HepG2 (cell line): Measurements from ENCODE around the gene PTPN14. TPM values are rescaled to one million over a fixed set of nuclear protein-coding genes. Genes with fewer than 3 reads are reported as not detected.

Experiments
- ATF7 ChIP-seq, 2 experiments: fragments of 450-650 bp in 1 of 2; sonication (generic) in 1 of 2; formaldehyde crosslinking in 1 of 2; IDR thresholded peaks; 2 replicates each; pipeline versions ENCODE4 v1.4.0 to v1.6.1; 2016 to 2020; ENCODE audit warnings: antibody characterized with exemption in 1 of 2, mild to moderate bottlenecking in 1 of 2, missing genetic modification reagents in 1 of 2
- CBX5 ChIP-seq: sonication (generic); formaldehyde crosslinking; IDR thresholded peaks from 2 replicates; pipeline ENCODE4 v1.4.0; 2020; ENCODE audit warnings: missing genetic modification reagents, borderline replicate concordance
- ERF ChIP-seq: IDR thresholded peaks from 2 replicates; pipeline ENCODE4 v1.6.1; 2018; ENCODE audit warnings: missing biosample characterization, missing genetic modification reagents
- FOXP1 ChIP-seq, 2 experiments: fragments of 450-650 bp in 1 of 2; IDR thresholded peaks; 2 replicates each; pipeline ENCODE4 v1.6.1; 2017 to 2018; ENCODE audit warnings: antibody characterized with exemption in 1 of 2
- HDAC2 ChIP-seq: sonication (generic); formaldehyde crosslinking; IDR thresholded peaks from 2 replicates; pipeline ENCODE4 v1.4.0; 2020; ENCODE audit warnings: missing genetic modification reagents
- HOXA5 ChIP-seq: sonication (generic); formaldehyde crosslinking; IDR thresholded peaks from 2 replicates; pipeline ENCODE4 v1.4.0; 2020; ENCODE audit warnings: missing genetic modification reagents
- MAF1 ChIP-seq: sonication (generic); formaldehyde crosslinking; IDR thresholded peaks from 2 replicates; pipeline ENCODE4 v1.5.0; 2020; ENCODE audit warnings: missing genetic modification reagents, borderline replicate concordance
- PRPF4 ChIP-seq: fragments of 200-400 bp; formaldehyde crosslinking; IDR thresholded peaks from 2 replicates; pipeline ENCODE4 v1.6.1; 2016; ENCODE audit warnings: low read length, low read depth; ENCODE audit not compliant: poor library complexity, severe bottlenecking
- RXRA ChIP-seq: sonication (generic); formaldehyde crosslinking; IDR thresholded peaks from 2 replicates; pipeline ENCODE4 v1.5.1; 2020; ENCODE audit warnings: missing genetic modification reagents
- SIX1 ChIP-seq: sonication (generic); formaldehyde crosslinking; IDR thresholded peaks from 2 replicates; pipeline ENCODE4 v1.4.0; 2020; ENCODE audit warnings: missing genetic modification reagents, borderline replicate concordance
- ZFP36L1 ChIP-seq: sonication (generic); formaldehyde crosslinking; IDR thresholded peaks from 2 replicates; pipeline ENCODE4 v1.8.0; 2022; ENCODE audit warnings: mild to moderate bottlenecking, missing genetic modification reagents, moderate library complexity
- ZFX ChIP-seq: sonication (generic); formaldehyde crosslinking; IDR thresholded peaks from 2 replicates; pipeline ENCODE4 v1.4.0; 2020; ENCODE audit warnings: mild to moderate bottlenecking, low read depth, missing genetic modification reagents, moderate library complexity
- ZNF234 ChIP-seq: sonication (generic); formaldehyde crosslinking; conservative IDR thresholded peaks from 2 replicates; pipeline ENCODE4 v1.5.1; 2020; ENCODE audit warnings: mild to moderate bottlenecking, missing genetic modification reagents
- ZNF260 ChIP-seq: sonication (generic); formaldehyde crosslinking; IDR thresholded peaks from 2 replicates; pipeline ENCODE4 v1.4.0; 2020; ENCODE audit warnings: missing genetic modification reagents, low read depth, mild to moderate bottlenecking, borderline replicate concordance
- ZNF3 ChIP-seq: IDR thresholded peaks from 2 replicates; pipeline ENCODE4 v1.7.0; 2017; ENCODE audit warnings: inconsistent platforms
- ZNF451 ChIP-seq: sonication (generic); formaldehyde crosslinking; IDR thresholded peaks from 2 replicates; pipeline ENCODE4 v1.5.0; 2020; ENCODE audit warnings: mild to moderate bottlenecking, missing genetic modification reagents
- ZNF558 ChIP-seq: sonication (generic); formaldehyde crosslinking; IDR thresholded peaks from 2 replicates; pipeline ENCODE4 v1.9.0; 2022; ENCODE audit warnings: mild to moderate bottlenecking, missing genetic modification reagents, borderline replicate concordance
- ZNF670 ChIP-seq: sonication (generic); formaldehyde crosslinking; IDR thresholded peaks from 2 replicates; pipeline ENCODE4 v1.8.0; 2022; ENCODE audit warnings: mild to moderate bottlenecking, missing genetic modification reagents, borderline replicate concordance
- ZNF776 ChIP-seq: sonication (generic); formaldehyde crosslinking; IDR thresholded peaks from 2 replicates; pipeline ENCODE4 v1.4.0; 2020; ENCODE audit warnings: mild to moderate bottlenecking, missing genetic modification reagents
- ZNF83 ChIP-seq: sonication (generic); formaldehyde crosslinking; IDR thresholded peaks from 2 replicates; pipeline ENCODE4 v1.4.0; 2020; ENCODE audit warnings: missing genetic modification reagents, mild to moderate bottlenecking, borderline replicate concordance
- ZSCAN31 ChIP-seq: sonication (generic); formaldehyde crosslinking; IDR thresholded peaks from 2 replicates; pipeline ENCODE4 v1.5.0; 2020; ENCODE audit warnings: low read depth, mild to moderate bottlenecking, missing genetic modification reagents
- polyA plus RNA-seq, 8 experiments: library from polyadenylated mRNA; depleted of rRNA in 3 of 8; stranded (reverse) in 7 of 8; unstranded in 1 of 8; fragments of >200 nt; fragmentation: Illumina TruSeq in 4 of 8; extraction: Trizol in 4 of 8; gene quantifications; 2 replicates each; pipeline versions ENCODE4 v1.2.1 to v1.2.3, GENCODE V29; 2011 to 2016; ENCODE audit warnings: low read depth in 4 of 8, missing spikeins in 1 of 8, mixed read lengths in 1 of 8; ENCODE audit not compliant: insufficient read depth in 1 of 8
- total RNA-seq, 5 experiments: library from RNA; depleted of rRNA; stranded (reverse); fragments of >200 nt; fragmentation: Illumina TruSeq; extraction: Trizol; gene quantifications; 2 replicates each; pipeline ENCODE4 v1.2.3, GENCODE V29; 2016; ENCODE audit warnings: low read depth in 1 of 5
- TF ChIP-seq, protein P1 (sequence below): fragments of 450-650 bp; IDR thresholded peaks from 2 replicates; pipeline ENCODE4 v1.6.1; 2017
- TF ChIP-seq, protein P2 (sequence below): IDR thresholded peaks from 2 replicates; pipeline ENCODE4 v1.6.1; 2018; ENCODE audit warnings: missing genetic modification reagents, mild to moderate bottlenecking, missing compliant biosample characterization
- TF ChIP-seq, protein P3 (sequence below): sonication (generic); formaldehyde crosslinking; IDR thresholded peaks from 2 replicates; pipeline ENCODE4 v1.5.1; 2020; ENCODE audit warnings: mild to moderate bottlenecking, moderate library complexity, missing genetic modification reagents
- TF ChIP-seq, protein P4 (sequence below): sonication (generic); formaldehyde crosslinking; IDR thresholded peaks from 2 replicates; pipeline ENCODE4 v1.8.0; 2022; ENCODE audit warnings: mild to moderate bottlenecking, missing genetic modification reagents

PTPN14 gene
- total and polyA plus RNA-seq, 2 of the 13 experiments (the other 11 are each of a cell fraction or from before 2014, with no cell fraction given): 3.9 to 4.7 TPM

DNA sequence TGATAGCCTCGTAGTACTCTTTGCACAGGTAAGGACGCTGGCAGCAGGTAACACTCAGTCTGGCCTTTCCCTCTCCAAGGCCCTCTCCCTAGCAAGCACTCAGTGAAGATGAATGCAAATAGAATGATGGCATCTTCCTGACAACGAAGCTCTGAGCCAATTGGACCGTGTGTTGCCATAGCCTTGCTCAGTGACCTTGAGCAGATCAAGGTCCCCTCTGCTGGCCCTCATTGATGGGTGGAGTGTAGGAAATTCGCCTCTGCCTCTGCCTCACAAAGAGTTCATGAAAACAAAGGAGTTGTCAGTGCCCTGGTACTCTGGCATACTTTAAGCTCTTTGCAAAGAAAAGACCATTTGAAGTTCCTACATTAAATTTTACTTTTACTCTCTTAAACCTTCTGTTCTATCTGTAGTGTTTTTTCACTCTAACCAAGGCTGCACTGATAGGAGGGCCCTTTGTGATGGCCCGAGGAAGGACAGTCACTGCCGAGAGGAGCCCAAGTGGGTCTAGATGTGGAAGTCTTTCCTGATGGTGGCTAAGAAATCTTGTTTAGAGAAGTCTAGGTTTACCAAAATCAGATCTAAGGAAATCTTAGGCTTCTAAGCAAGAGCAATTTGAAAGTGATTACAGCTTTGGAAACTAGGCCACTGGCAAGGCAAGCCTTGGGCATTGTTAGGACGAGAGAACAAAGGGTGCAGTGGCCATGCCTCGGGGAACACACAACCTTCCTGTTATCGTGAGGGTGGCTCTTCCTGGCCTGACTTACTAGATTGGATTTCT lies 232.3 kb downstream of the PTPN14 start (continued):
- TF ChIP-seq CBX5 (no peak), FOXP1 (IDR thresholded peaks at IDR 0.05) (no peak), FOXP1 (CRISPR knock-in tag; IDR thresholded peaks at IDR 0.05) (no peak), ZNF670 (CRISPR knock-in tag) (no peak), ATF7 (IDR thresholded peaks at IDR 0.05) (no peak), ATF7 (CRISPR knock-in tag; IDR thresholded peaks at IDR 0.05) (no peak), HDAC2 (CRISPR knock-in tag) (peak; percentile 90), ZNF558 (CRISPR knock-in tag) (no peak), ZFP36L1 (CRISPR knock-in tag) (no peak), ZNF83 (CRISPR knock-in tag) (no peak), ZNF451 (CRISPR knock-in tag) (no peak), MAF1 (CRISPR knock-in tag) (no peak), ZFX (CRISPR knock-in tag) (peak; percentile 46; the same call in 1 of the 2 replicates), ZNF776 (CRISPR knock-in tag) (no peak), ZNF3 (no peak), ZSCAN31 (CRISPR knock-in tag) (no peak), ERF (CRISPR knock-in tag) (no peak), ZNF260 (CRISPR knock-in tag) (no peak), SIX1 (no peak), PRPF4 (no peak), ZNF234 (no peak), RXRA (peak; percentile 15; the same call in 1 of the 2 replicates), HOXA5 (CRISPR knock-in tag) (no peak)
- TF ChIP-seq, protein P1, sequence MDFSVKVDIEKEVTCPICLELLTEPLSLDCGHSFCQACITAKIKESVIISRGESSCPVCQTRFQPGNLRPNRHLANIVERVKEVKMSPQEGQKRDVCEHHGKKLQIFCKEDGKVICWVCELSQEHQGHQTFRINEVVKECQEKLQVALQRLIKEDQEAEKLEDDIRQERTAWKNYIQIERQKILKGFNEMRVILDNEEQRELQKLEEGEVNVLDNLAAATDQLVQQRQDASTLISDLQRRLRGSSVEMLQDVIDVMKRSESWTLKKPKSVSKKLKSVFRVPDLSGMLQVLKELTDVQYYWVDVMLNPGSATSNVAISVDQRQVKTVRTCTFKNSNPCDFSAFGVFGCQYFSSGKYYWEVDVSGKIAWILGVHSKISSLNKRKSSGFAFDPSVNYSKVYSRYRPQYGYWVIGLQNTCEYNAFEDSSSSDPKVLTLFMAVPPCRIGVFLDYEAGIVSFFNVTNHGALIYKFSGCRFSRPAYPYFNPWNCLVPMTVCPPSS: no peak
- TF ChIP-seq, protein P2, sequence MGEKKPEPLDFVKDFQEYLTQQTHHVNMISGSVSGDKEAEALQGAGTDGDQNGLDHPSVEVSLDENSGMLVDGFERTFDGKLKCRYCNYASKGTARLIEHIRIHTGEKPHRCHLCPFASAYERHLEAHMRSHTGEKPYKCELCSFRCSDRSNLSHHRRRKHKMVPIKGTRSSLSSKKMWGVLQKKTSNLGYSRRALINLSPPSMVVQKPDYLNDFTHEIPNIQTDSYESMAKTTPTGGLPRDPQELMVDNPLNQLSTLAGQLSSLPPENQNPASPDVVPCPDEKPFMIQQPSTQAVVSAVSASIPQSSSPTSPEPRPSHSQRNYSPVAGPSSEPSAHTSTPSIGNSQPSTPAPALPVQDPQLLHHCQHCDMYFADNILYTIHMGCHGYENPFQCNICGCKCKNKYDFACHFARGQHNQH (CRISPR knock-in tag): no peak
- TF ChIP-seq, protein P3, sequence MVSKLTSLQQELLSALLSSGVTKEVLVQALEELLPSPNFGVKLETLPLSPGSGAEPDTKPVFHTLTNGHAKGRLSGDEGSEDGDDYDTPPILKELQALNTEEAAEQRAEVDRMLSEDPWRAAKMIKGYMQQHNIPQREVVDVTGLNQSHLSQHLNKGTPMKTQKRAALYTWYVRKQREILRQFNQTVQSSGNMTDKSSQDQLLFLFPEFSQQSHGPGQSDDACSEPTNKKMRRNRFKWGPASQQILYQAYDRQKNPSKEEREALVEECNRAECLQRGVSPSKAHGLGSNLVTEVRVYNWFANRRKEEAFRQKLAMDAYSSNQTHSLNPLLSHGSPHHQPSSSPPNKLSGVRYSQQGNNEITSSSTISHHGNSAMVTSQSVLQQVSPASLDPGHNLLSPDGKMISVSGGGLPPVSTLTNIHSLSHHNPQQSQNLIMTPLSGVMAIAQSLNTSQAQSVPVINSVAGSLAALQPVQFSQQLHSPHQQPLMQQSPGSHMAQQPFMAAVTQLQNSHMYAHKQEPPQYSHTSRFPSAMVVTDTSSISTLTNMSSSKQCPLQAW (CRISPR knock-in tag): no peak
- TF ChIP-seq, protein P4, sequence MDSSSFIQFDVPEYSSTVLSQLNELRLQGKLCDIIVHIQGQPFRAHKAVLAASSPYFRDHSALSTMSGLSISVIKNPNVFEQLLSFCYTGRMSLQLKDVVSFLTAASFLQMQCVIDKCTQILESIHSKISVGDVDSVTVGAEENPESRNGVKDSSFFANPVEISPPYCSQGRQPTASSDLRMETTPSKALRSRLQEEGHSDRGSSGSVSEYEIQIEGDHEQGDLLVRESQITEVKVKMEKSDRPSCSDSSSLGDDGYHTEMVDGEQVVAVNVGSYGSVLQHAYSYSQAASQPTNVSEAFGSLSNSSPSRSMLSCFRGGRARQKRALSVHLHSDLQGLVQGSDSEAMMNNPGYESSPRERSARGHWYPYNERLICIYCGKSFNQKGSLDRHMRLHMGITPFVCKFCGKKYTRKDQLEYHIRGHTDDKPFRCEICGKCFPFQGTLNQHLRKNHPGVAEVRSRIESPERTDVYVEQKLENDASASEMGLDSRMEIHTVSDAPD (CRISPR knock-in tag): no peak
